GM19099 (cell line): ENCODE measurements around the gene FBXO40.

ENCODE experiments used
- POLR2A ChIP-seq: IDR thresholded peaks from 3 replicates; pipeline ENCODE4 v1.6.1; 2011; ENCODE audit warnings: low read depth; ENCODE audit not compliant: insufficient read length; ENCODE audit errors: extremely low read depth

The FBXO40 gene

DNA sequence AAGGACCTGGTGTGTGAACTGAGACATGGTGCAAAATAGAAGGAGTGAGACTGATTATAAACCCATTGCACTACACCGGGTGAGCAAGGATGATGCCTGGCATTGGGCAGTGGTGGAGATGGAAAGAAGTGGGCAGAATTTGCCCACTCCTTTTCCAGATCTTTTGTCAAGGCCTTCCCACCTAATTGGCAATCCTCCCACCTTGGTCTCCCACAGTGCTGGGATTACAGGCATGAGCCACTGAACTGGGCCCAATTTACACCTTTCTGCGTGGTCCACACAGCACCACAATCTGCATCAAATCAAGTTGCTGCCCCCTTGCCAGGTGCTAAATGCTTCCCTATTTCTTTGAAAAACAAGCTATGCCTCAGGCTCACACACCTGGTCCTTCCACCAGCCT is 5.4 kb downstream of the FBXO40 start:
- TF ChIP-seq POLR2A, result no peak

GRCh38 chr3:121601212-121601812 is 8.1 kb downstream of the FBXO40 start:
- no peak for TF ChIP-seq POLR2A

GRCh38 chr3:121604759-121605158 is 11.6 kb downstream of the FBXO40 start:
- no peak for TF ChIP-seq POLR2A

GRCh38 chr3:121606106-121606505 is 12.9 kb downstream of the FBXO40 start:
- TF ChIP-seq POLR2A, result no peak

- TF ChIP-seq POLR2A, result no peak
Measured at GRCh38 chr3:121619691-121620090, 26.5 kb downstream of the FBXO40 start.

DNA sequence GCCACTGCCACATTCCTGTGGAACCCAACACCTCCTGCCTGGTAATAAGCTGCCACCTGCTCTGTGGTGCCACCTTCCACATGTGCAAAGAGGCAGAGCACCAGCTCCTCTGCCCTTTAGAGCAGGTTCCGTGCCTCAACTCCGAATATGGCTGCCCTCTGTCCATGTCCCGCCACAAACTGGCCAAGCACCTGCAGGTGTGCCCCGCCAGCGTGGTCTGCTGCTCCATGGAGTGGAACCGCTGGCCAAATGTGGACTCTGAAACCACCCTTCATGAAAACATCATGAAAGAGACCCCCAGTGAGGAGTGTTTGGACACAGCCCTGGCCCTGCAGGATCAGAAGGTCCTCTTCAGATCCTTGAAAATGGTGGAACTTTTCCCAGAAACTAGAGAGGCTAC is 28.3 kb downstream of the FBXO40 start:
- TF ChIP-seq POLR2A, result no peak

DNA sequence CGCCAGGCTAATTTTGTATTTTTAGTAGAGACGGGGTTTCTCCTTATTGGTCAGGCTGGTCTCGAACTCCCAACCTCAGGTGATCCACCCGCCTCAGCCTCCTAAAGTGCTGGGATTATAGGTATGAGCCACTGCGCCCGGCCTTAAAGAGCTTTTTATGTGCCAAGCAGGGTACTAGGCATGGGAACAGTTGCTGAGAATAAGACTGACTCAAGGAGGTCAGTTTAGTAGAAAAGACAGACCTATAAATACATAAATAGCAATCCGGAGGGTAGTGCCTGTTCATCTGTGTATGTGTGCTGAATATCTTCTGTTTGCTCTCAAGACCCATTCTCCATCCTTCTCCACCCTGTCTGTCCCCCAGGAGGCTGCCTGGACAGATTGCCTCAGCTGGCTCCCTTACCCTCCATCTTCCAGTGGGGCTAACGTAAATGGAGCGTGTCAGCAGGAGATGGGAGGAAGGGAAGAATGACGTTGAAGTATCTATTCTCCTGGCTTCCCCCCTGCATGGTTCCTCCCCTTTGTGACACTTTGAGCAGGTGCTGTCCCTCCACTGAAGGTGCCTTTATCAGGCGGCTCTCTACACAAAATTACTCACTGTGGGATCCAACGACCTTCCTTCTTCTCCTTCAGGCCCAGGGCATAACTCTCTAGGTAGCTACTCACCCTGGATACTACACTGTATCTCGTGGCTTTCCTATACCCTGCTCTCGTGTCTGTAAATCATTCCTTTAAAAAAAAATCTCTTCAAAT is 31.1 kb downstream of the FBXO40 start:
- TF ChIP-seq POLR2A, result no peak

- no peak for TF ChIP-seq POLR2A
Measured at GRCh38 chr3:121626495-121626894, 33.3 kb downstream of the FBXO40 start.

- no peak for TF ChIP-seq POLR2A
Measured at GRCh38 chr3:121627211-121627610, 34.0 kb downstream of the FBXO40 start.

DNA sequence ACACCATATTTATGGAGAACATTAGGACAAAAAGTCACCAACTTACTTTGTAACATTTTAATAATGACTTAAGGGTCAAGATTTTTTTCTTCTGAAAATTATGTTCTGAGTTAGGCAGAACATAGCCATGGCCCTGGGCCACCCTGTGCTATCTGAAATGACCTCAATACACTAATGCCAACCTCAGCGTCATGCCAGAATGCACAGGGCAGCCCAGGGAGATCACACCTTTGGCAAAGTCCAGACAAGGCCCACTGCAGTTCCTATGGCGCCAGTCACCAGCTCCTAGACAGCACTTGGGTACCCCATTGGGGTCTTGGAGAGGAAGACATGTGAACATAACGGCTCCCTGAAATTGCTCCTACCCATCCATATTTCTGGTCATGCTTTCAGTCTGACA is 34.4 kb downstream of the FBXO40 start:
- TF ChIP-seq POLR2A, result no peak

GRCh38 chr3:121629601-121630000 is 36.4 kb downstream of the FBXO40 start:
- no peak for TF ChIP-seq POLR2A

- TF ChIP-seq POLR2A, result no peak
Measured at GRCh38 chr3:121630355-121630754, 37.2 kb downstream of the FBXO40 start.

DNA sequence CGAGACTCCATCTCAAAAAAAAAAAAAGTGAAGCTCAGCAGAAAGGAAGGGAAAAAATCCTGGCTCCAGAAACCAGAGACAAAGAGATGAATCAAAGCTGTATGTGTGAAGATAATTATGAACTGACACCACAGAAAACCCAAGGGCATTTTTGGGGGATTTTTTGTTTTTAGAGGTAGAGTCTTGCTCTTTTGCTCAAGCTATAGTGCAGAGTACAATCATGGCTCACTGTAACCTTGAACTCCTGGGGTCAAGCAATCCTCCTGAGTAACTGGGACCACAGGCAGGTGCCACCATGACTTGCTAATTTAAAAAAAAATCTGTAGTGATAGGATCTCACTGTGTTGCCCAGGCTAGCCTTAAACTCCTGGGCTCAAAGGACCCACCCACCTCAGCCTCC is 44.7 kb downstream of the FBXO40 start:
- TF ChIP-seq POLR2A, result no peak

- TF ChIP-seq POLR2A, result no peak
Measured at GRCh38 chr3:121641127-121641526, 47.9 kb downstream of the FBXO40 start.

DNA sequence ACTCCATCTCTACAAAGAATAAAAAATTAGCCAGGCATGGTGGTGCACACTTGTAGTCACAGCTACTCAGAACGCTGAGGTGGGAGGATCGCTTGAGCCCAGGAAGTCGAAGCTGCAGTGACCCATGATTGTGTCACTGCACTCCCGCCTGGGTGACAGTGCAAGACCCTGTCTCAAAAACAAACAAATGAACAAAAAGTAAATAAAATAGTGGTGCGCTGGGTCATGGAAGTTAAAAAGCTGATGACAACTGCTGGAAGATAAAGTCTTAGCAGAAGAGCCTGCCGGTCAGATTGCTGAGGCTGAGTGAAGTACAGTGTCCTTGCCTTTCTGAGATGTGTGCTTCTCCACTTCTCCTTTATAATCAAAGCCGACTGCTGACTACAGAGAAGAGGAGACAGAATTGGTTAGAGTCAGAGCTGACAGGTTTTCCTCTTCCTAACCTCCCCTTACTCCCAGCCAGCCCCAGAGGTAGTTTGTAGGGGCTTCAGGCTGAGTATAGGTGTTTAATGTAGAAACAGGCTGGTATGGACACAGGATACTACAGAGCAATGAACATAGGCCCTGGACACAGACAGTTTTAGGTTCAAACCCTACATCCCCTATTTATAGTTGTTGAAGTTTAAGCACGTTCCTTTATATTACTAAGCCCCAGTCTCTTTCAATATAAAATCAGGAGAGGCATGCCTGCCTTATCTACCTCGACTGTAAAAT is 49.6 kb downstream of the FBXO40 start:
- no peak for TF ChIP-seq POLR2A

GRCh38 chr3:121645054-121645453 is 51.9 kb downstream of the FBXO40 start:
- TF ChIP-seq POLR2A, result no peak
